Right atrium auricular region (tissue), 2 donors: Measurements from ENCODE around the gene NRXN3. TPM values are rescaled to one million over a fixed set of nuclear protein-coding genes. Genes with fewer than 3 reads are reported as not detected.

Experiments
- DNase-seq: peaks from one replicate; pipeline ENCODE4 v3.0.0-alpha.2; 2019; ENCODE audit warnings: low spot score
- H3K27ac ChIP-seq, 2 donors: fragments of 200-600 bp; sonication (generic); 1 replicate in 1 of 2; 2 replicates in 1 of 2; pipeline ENCODE4 v1.5.1; 2016 to 2019
- H3K27me3 ChIP-seq, 2 donors: fragments of 200-600 bp; sonication (generic); one replicate each; pipeline versions ENCODE4 v1.5.1 to v1.6.0; 2017 to 2019
- H3K36me3 ChIP-seq: fragments of 200-600 bp; sonication (generic); one replicate; pipeline ENCODE4 v1.5.1; 2016
- H3K4me1 ChIP-seq, 2 donors: fragments of 200-600 bp; sonication (generic); one replicate each; pipeline versions ENCODE4 v1.5.1 to v1.6.0; 2017 to 2019
- H3K4me3 ChIP-seq, 2 donors: fragments of 200-600 bp; sonication (generic); 1 replicate in 1 of 2; 2 replicates in 1 of 2; pipeline ENCODE4 v1.5.1; 2017 to 2019; ENCODE audit warnings: mild to moderate bottlenecking in 1 of 2, moderate library complexity in 1 of 2
- H3K9me3 ChIP-seq, 2 donors: fragments of 200-600 bp; sonication (generic); one replicate each; pipeline ENCODE4 v1.5.1; 2019
- total RNA-seq, 2 donors: library from RNA; depleted of rRNA; stranded (reverse); fragments of >200 nt; gene quantifications; one replicate each; pipeline ENCODE4 v1.1.0, GENCODE V29; 2016
- TF ChIP-seq, protein P1 (sequence below), 2 donors: fragments of 200-600 bp; sonication (generic); IDR thresholded peaks; one replicate each; pipeline ENCODE4 v1.5.1; 2019; ENCODE audit warnings: antibody characterized with exemption in 2 of 2

Gene NRXN3
- total RNA-seq, 2 donors from 2014 or later = 2.0 to 2.3 TPM

DNA sequence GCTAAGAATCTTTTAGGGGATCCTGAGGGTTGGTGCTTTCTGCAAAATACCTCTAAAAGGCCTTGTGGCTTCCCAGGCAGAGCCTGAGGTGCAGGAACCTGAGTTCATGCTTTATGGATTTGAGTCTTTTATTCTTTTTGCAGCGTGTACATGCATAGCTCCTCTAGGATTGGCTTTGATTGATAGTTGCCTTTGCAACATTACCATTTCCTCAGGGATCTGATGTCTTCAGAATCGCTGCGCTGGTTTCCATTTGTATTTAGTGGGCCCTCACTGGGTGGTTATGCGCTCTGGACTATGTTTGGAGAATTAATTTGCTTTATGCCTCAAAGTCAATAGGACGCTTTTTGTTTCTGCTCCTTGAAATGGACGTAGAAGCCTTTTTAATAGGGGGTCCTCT, 16.1 kb downstream of the NRXN3 start:
- H3K4me3 ChIP-seq = no peak overlapping the region
- H3K27ac ChIP-seq = no peak overlapping the region
- no peak for DNase-seq
- H3K9me3 ChIP-seq = no peaks in the 10 kb centered on the region
- no peaks in the 10 kb centered on the region for H3K27me3 ChIP-seq
- H3K36me3 ChIP-seq = no peaks in the 10 kb centered on the region
- TF ChIP-seq, protein P1, sequence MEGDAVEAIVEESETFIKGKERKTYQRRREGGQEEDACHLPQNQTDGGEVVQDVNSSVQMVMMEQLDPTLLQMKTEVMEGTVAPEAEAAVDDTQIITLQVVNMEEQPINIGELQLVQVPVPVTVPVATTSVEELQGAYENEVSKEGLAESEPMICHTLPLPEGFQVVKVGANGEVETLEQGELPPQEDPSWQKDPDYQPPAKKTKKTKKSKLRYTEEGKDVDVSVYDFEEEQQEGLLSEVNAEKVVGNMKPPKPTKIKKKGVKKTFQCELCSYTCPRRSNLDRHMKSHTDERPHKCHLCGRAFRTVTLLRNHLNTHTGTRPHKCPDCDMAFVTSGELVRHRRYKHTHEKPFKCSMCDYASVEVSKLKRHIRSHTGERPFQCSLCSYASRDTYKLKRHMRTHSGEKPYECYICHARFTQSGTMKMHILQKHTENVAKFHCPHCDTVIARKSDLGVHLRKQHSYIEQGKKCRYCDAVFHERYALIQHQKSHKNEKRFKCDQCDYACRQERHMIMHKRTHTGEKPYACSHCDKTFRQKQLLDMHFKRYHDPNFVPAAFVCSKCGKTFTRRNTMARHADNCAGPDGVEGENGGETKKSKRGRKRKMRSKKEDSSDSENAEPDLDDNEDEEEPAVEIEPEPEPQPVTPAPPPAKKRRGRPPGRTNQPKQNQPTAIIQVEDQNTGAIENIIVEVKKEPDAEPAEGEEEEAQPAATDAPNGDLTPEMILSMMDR (IDR thresholded peaks at IDR 0.05) = no peak
- H3K4me1 ChIP-seq = no peaks in the 10 kb centered on the region

DNA sequence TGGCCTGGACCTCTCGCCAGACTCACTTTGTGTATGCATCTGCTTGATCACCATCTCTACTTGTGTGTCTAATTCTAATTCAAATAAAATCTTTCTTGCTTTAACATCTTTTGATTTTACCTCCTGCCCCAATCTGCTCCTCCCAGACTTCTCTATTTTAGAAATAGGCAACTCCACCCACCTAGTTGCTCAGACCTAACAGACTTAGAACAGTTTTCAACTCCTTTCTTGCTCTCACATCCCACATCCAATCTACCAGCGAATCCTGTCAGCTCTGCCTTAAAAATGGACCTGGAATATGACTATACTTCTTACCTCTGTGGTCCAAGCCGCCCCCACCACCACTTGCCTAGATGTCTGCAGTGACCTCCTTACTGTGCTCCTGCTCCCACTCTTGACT, 18.7 kb downstream of the NRXN3 start:
- H3K36me3 ChIP-seq = no peaks in the 10 kb centered on the region
- TF ChIP-seq, protein P1 (IDR thresholded peaks at IDR 0.05) = no peak
- no peak overlapping the region for H3K4me3 ChIP-seq
- H3K9me3 ChIP-seq = no peaks in the 10 kb centered on the region
- H3K27me3 ChIP-seq = no peaks in the 10 kb centered on the region
- no peaks in the 10 kb centered on the region for H3K4me1 ChIP-seq
- DNase-seq = no peak
- no peak overlapping the region for H3K27ac ChIP-seq

DNA sequence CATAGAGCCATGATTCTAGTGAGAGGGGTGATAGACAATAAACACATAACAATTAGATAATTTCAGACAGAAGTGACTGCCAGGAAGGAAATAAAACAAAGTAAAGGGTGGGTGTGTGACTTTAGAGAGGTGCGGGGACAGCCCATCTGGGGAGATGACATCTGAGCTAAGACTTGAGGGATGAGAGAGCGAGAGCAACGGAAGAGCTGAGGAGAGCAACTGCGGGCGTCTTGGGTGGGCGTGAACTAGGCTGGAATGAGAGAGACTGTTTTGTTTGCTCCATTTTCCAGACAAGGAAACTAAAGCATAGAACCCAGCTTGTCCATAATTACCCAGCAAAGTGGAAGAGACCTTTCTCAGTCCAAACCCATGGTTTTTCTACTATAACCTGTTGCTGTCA, 25.3 kb downstream of the NRXN3 start:
- Histone ChIP-seq H3K4me3 (no peak overlapping the region), H3K9me3 (peaks cover 0 to 5% of the 10 kb centered on the region in 2 donors), H3K4me1 (no peaks in the 10 kb centered on the region), H3K36me3 (no peaks in the 10 kb centered on the region), H3K27ac (no peak overlapping the region), H3K27me3 (no peaks in the 10 kb centered on the region)
- no peak for DNase-seq
- TF ChIP-seq, protein P1 (IDR thresholded peaks at IDR 0.05) = no peak

DNA sequence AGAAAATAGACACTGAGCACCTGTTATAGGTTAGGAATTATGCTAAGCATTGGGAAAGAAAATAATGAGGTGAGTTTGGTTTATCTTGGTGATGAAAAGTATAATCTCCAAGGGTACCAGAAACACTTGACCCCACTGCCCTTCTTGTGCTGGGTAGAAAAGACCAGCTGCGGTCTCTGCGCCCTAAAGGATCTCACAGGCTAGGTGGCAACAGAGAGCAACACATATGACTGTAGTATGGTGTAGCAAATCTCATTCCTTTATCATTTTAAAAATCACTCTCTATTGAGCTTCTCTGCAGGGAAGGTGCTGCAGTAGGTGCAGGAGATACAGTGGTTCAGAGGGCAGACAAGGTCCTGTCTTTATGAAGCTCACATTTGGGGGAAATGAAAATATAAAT, 26.1 kb downstream of the NRXN3 start:
- peaks cover 0 to 5% of the 10 kb centered on the region in 2 donors for H3K9me3 ChIP-seq
- no peak for DNase-seq
- no peak overlapping the region for H3K27ac ChIP-seq
- no peak overlapping the region for H3K4me3 ChIP-seq
- H3K4me1 ChIP-seq = no peaks in the 10 kb centered on the region
- TF ChIP-seq, protein P1 (IDR thresholded peaks at IDR 0.05) = no peak
- H3K27me3 ChIP-seq = no peaks in the 10 kb centered on the region
- H3K36me3 ChIP-seq = no peaks in the 10 kb centered on the region

DNA sequence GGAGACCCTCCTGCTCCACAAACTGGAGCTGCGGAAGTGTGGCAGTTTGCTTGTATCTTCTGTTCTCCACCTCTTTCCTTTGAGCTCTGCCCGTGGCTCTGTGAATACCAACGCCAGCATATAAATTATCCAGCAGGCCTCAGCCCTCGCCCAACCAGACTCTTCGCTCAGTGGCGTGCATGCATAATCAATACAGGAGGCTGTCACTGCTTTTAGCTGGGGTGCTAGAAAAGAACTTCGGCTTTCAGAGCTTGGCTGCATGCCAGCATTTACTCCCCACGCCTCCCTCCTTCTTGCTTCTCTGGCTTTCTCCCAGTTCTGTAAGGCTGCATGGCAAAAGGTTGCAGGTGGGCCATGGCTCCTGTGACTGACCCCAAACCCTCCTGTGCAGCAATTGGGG, 26.9 kb downstream of the NRXN3 start:
- TF ChIP-seq, protein P1 (IDR thresholded peaks at IDR 0.05) = no peak
- H3K27ac ChIP-seq = no peak overlapping the region
- H3K4me3 ChIP-seq = no peak overlapping the region
- no peaks in the 10 kb centered on the region for H3K27me3 ChIP-seq
- H3K4me1 ChIP-seq = no peaks in the 10 kb centered on the region
- no peak for DNase-seq
- peaks cover 0 to 5% of the 10 kb centered on the region in 2 donors for H3K9me3 ChIP-seq
- H3K36me3 ChIP-seq = no peaks in the 10 kb centered on the region

DNA sequence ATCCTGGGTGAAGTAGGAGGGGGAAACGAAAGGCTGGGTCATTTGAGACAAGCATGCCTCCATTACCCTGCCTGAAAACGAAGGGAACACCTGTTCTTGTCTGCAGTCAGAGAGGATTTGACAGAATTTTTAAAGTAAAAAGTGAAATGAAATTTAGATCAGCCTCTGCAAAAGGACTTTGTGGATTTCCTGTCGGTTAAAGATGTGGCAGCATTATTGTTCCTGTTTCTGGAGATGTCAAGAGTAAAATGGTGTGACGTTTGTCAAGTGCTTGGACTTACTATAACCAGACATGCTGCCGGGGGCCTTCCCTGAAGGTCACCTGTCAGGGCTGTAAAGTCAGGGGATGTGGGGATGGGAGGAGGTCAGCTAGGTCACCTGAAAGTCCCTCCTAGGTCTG, 32.0 kb downstream of the NRXN3 start:
- DNase-seq = no peak
- TF ChIP-seq, protein P1 (IDR thresholded peaks at IDR 0.05) = no peak
- Histone ChIP-seq H3K27ac (no peak overlapping the region), H3K4me1 (no peaks in the 10 kb centered on the region), H3K4me3 (no peak overlapping the region), H3K27me3 (no peaks in the 10 kb centered on the region), H3K36me3 (no peaks in the 10 kb centered on the region), H3K9me3 (peaks cover 0 to 5% of the 10 kb centered on the region in 2 donors)
